ENCODE data around the gene DNAL4.

The DNAL4 gene

GRCh38 chr22:38737302-38738060, 56.5 kb downstream of the DNAL4 start:
- DNase-seq (ENCODE audit: low spot score) = no peak
- Histone ChIP-seq H3K27ac (no peak overlapping the region), H3K4me3 (no peak overlapping the region)
- TF ChIP-seq, protein P1, sequence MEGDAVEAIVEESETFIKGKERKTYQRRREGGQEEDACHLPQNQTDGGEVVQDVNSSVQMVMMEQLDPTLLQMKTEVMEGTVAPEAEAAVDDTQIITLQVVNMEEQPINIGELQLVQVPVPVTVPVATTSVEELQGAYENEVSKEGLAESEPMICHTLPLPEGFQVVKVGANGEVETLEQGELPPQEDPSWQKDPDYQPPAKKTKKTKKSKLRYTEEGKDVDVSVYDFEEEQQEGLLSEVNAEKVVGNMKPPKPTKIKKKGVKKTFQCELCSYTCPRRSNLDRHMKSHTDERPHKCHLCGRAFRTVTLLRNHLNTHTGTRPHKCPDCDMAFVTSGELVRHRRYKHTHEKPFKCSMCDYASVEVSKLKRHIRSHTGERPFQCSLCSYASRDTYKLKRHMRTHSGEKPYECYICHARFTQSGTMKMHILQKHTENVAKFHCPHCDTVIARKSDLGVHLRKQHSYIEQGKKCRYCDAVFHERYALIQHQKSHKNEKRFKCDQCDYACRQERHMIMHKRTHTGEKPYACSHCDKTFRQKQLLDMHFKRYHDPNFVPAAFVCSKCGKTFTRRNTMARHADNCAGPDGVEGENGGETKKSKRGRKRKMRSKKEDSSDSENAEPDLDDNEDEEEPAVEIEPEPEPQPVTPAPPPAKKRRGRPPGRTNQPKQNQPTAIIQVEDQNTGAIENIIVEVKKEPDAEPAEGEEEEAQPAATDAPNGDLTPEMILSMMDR (IDR thresholded peaks at IDR 0.05) = no peak

DNA sequence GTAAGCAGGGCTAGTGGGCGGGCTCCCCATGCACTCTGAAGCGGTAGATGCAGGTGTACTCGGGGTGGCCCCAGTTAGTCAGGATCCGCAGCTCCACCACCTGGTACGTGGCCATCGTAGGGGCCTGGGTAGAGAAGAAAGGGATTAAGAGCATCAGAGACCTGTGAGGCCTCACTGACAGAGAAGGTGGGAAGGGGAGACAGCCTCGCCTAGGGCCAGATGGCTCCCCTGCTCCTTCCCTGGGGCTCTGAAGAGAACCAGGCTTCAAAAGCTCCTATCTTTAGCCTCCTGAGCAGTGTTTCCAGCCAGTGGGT, 57.7 kb downstream of the DNAL4 start:
- TF ChIP-seq, protein P1 (IDR thresholded peaks at IDR 0.05) = no peak

DNA sequence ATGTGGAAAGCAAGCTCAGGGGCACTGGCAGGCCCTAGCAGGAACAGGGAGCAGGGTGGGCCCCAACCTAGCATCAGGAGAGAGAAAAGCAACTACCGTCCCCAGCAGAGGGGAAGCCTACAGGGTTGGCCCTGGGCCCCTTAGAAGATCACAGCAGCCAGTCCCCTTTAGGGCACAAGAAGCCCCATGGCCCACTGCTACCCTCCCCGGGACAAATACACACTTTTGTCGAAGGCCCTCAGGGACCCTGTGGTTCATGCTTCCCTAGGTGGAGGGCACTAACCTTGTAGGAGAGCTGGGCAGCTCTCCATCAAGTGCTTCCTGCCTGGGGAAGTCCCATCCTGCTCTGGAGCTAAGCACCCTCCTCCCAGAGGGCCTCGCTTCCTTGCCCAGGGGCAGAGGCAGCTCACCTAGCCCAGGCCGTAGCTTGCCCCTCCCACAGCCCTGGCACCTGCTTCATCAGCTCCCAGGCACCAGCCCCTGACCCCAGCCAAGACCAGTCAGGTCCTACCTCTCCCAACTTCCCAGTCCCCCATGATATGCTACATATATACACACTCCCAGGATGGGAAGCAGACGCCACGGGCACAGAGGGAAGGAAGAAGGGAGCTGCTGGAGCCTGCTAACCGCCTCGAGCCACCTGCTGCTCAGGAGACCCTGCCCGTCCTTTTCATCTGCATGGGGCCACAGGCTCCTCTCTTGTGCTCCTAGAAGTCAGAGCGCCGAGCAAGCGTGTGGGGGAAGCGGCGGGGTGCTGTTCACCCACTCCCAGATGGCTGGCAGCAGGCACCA, 58.3 kb downstream of the DNAL4 start:
- Histone ChIP-seq H3K4me3 (no peak overlapping the region), H3K27ac (peak overlapping the region in 1 of 2 donors; percentile 16)
- DNase-seq (ENCODE audit: low spot score) = no peak
- TF ChIP-seq, protein P1 (IDR thresholded peaks at IDR 0.05) = no peak

More for the DNA sequence above, 57.7 kb downstream of the DNAL4 start:
- Histone ChIP-seq H3K4me3 (no peak overlapping the region), H3K27ac (no peak overlapping the region)
- no peak for DNase-seq (ENCODE audit: low spot score)

GRCh38 chr22:38735126-38735464, 58.8 kb downstream of the DNAL4 start:
- DNase-seq (ENCODE audit: low spot score) = no peak
- H3K4me3 ChIP-seq = no peak overlapping the region
- TF ChIP-seq, protein P1 (IDR thresholded peaks at IDR 0.05) = no peak
- no peak overlapping the region for H3K27ac ChIP-seq

DNA sequence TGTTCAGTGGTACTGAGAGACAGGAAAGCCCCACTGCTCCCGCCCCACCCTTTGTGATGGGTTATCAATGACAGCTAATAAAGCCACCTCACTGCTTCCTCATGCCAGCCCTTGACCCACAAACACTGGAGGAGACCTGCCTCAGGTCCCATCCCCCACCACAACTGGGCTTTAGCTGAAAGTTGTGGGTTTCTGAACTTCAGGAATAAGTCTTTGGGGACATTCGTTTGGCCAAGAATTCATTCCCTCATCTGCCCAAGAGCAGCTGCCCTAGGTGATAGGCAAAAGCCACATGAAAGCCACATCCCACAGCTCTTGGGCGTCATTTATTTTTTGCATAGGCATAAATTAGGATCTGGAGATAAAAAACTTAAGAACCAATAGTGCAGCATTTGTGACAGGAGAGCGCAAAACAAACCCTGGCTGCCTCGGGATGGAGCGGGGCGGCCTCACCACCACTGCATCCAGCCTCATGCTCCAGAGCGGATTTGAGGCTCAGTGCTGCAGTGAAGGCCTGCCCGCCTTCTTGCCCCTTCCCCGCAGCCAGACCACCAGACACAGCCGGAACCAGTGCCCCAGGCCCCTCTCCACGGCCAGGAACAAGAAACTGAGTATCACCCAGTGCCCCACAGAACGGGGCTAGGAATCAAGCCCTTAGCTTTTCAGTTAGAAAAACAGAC, 59.4 kb downstream of the DNAL4 start:
- Histone ChIP-seq H3K4me3 (no peak overlapping the region), H3K27ac (peak overlapping the region; percentile 75 to 79)
- TF ChIP-seq, protein P1 (IDR thresholded peaks at IDR 0.05) = no peak
- DNase-seq (ENCODE audit: low spot score) = no peak

DNA sequence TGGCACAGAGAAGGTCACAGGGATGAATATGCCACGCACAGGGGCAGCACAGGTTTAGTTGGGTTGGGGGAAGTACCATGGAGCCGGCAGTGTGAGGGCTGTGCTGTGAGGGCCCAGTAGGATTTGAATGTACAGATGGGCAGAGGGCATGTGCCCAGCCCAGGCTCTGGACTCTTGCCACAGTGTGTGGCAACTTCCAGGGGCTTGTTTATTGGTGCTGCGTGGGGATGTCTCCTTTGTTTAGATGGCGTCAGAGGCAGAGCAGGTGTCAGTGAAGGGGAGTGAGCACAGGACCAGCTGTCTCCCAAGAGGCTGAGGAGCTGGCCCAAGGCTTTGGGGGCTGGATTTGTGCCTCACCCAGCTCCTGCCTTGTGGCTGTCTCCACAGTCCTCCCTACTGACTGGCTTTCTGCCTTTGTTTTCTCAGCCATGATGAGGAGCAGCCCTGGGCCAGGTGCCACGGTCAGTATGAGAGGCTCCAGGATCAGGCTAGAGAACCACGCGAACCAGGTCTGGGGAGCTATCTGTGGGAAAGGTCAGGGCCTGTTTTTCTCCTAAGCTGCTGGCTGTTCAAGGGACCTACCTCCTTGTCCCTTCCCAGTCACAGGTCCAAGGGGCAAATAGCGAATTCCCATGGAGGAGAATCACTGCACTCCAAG, 60.1 kb downstream of the DNAL4 start:
- TF ChIP-seq, protein P1 (IDR thresholded peaks at IDR 0.05) = no peak
- H3K4me3 ChIP-seq = no peak overlapping the region
- DNase-seq (ENCODE audit: low spot score) = no peak
- H3K27ac ChIP-seq = peak overlapping the region; percentile 75 to 79
